Upper lobe of right lung (tissue), 1 donor: ENCODE data around the gene TBC1D19. TPM values are rescaled to one million over a fixed set of nuclear protein-coding genes. Genes with fewer than 3 reads are reported as not detected.

Source experiments
- ATAC-seq: fragments of 200-7000 bp; cut with Tn5 transposase; one replicate; pipeline ENCODE4 v1.9.1; 2020; ENCODE audit warnings: mild to moderate bottlenecking, moderate library complexity
- DNase-seq: peaks from one replicate; pipeline ENCODE4 v3.0.0-alpha.2; 2020
- H3K27ac ChIP-seq: fragments of 200-600 bp; one replicate; pipeline ENCODE4 v1.8.0; 2022
- H3K27me3 ChIP-seq: fragments of 200-600 bp; one replicate; pipeline ENCODE4 v1.8.0; 2022; ENCODE audit warnings: mild to moderate bottlenecking
- H3K36me3 ChIP-seq: fragments of 200-600 bp; one replicate; pipeline ENCODE4 v1.8.0; 2022
- H3K4me1 ChIP-seq: fragments of 200-600 bp; one replicate; pipeline ENCODE4 v1.8.0; 2022
- H3K4me3 ChIP-seq: fragments of 200-600 bp; one replicate; pipeline ENCODE4 v1.8.0; 2022; ENCODE audit warnings: mild to moderate bottlenecking
- H3K9me3 ChIP-seq: fragments of 200-600 bp; one replicate; pipeline ENCODE4 v1.8.0; 2022
- CTCF ChIP-seq: fragments of 200-600 bp; IDR thresholded peaks from one replicate; pipeline ENCODE4 v1.8.0; 2022; ENCODE audit warnings: antibody characterized with exemption
- intact Hi-C: fragments of 100-400 bp; cut with DNase I; formaldehyde crosslinking; loops from one replicate; pipeline ENCODE4 v1.11.0; 2022
- total RNA-seq: library from RNA; stranded (reverse); fragmentation: NEBNext Ultra II Directional; extraction: Animal tissue kit (Norgen Biotek cat#: 25700); gene quantifications from one replicate; pipeline ENCODE4 v1.2.1, GENCODE V29; 2021
- donor health status: DM: no; HTN: yes; CAD: no; lungs with severe emphysema.

Gene TBC1D19
- total RNA-seq, 1 donor from 2014 or later: 10.0 TPM

DNA sequence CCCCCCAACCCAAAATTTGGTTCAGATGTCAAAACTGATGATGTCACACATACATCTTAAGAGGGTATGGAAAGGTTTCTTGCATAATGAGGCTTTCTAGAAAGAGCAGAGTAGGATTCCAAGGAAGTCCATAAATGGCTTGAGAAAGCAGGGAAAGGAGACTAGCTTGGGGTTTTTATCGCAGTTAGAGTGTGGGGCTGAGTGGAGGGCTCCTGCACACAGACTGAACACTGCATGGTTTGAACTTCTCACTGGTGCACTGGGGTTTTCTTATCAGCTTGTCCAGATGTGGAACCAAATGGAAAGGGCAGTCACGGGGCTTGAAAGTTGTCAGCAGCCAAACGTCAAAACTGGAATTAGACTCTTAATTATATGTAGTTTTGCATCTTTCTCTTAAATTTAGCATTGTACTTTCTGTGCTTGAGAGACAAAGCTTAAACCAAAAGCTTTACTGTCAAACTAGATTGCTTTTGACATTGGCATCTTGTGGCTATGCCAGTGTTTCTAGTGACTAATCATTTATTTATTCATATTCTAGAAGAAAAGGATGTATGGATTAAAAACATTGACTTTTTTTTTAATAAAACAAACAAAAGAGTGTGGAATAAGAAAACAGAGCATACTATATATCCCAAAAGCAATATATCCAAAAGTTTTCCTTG lies 198.4 kb downstream of the TBC1D19 start:
- no peak for TF ChIP-seq CTCF
- Histone ChIP-seq H3K27me3 (no peaks in the 10 kb centered on the region), H3K9me3 (no peaks in the 10 kb centered on the region), H3K27ac (no peak overlapping the region), H3K36me3 (no peaks in the 10 kb centered on the region), H3K4me3 (no peak overlapping the region), H3K4me1 (peaks cover 3% of the 10 kb centered on the region)
- ATAC-seq (no peak), DNase-seq (no peak)
- intact Hi-C loops: no loop called here

GRCh38 chr4:26782830-26783202 lies 198.9 kb downstream of the TBC1D19 start:
- intact Hi-C loops: no loop called here
- ATAC-seq (no peak), DNase-seq (no peak)
- Histone ChIP-seq H3K4me1 (peaks cover 8% of the 10 kb centered on the region), H3K4me3 (no peak overlapping the region), H3K9me3 (no peaks in the 10 kb centered on the region), H3K36me3 (no peaks in the 10 kb centered on the region), H3K27me3 (no peaks in the 10 kb centered on the region), H3K27ac (no peak overlapping the region)
- TF ChIP-seq CTCF: no peak

GRCh38 chr4:26784207-26784865 lies 200.5 kb downstream of the TBC1D19 start:
- peaks cover 11% of the 10 kb centered on the region for H3K4me1 ChIP-seq
- TF ChIP-seq CTCF: no peak
- no peak for DNase-seq
- intact Hi-C loops: no loop called here
- H3K27ac ChIP-seq: no peak overlapping the region
- H3K9me3 ChIP-seq: no peaks in the 10 kb centered on the region
- H3K4me3 ChIP-seq: no peak overlapping the region
- ATAC-seq: no peak
- H3K27me3 ChIP-seq: no peaks in the 10 kb centered on the region
- no peaks in the 10 kb centered on the region for H3K36me3 ChIP-seq

GRCh38 chr4:26785312-26785711 lies 201.4 kb downstream of the TBC1D19 start:
- ATAC-seq (no peak), DNase-seq (no peak)
- Histone ChIP-seq H3K9me3 (no peaks in the 10 kb centered on the region), H3K36me3 (no peaks in the 10 kb centered on the region), H3K4me3 (no peak overlapping the region), H3K27ac (no peak overlapping the region), H3K4me1 (peaks cover 11% of the 10 kb centered on the region), H3K27me3 (no peaks in the 10 kb centered on the region)
- no peak for TF ChIP-seq CTCF
- intact Hi-C loops: no loop called here

DNA sequence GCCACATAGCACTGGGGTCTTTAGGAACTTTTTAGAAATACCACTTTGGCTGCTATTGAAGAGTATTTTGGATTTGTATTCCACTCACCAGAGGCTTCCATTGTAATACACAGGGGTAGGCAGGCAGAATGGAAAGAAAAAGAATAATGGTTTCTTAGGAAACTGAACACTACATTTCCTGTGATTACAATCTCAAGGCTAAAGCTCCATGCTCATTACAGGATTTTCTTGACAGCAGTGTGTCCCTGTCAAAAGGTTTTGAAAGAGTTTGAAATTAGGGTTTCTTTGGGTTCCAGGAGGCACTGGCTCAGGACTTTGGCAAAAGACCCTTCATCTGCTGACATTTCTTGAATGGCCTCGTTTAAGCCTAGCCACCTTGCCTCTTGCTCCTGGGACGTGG lies 201.9 kb downstream of the TBC1D19 start:
- Histone ChIP-seq H3K27me3 (no peaks in the 10 kb centered on the region), H3K4me1 (peaks cover 11% of the 10 kb centered on the region), H3K9me3 (no peaks in the 10 kb centered on the region), H3K36me3 (no peaks in the 10 kb centered on the region), H3K4me3 (no peak overlapping the region), H3K27ac (no peak overlapping the region)
- ATAC-seq: no peak
- TF ChIP-seq CTCF: no peak
- DNase-seq: no peak
- intact Hi-C loops: no loop called here
